Sigmoid colon (tissue), 7 donors: Measurements from ENCODE around the gene RGS8. TPM values are rescaled to one million over a fixed set of nuclear protein-coding genes. Genes with fewer than 3 reads are reported as not detected.

Source experiments
- DNase-seq: peaks from one replicate; pipeline ENCODE4 v3.0.0-alpha.2; 2019
- H3K27ac ChIP-seq, 4 donors: fragments of 200-600 bp; sonication (generic); one replicate each; pipeline ENCODE4 v1.5.1; 2016 to 2019; ENCODE audit warnings: mild to moderate bottlenecking in 1 of 4
- H3K27me3 ChIP-seq, 3 donors: fragments of 200-600 bp; sonication (generic); one replicate each; pipeline ENCODE4 v1.5.1; 2019; ENCODE audit warnings: mild to moderate bottlenecking in 1 of 3
- H3K36me3 ChIP-seq, 4 donors: fragments of 200-600 bp; sonication (generic); one replicate each; pipeline ENCODE4 v1.5.1; 2016 to 2019
- H3K4me1 ChIP-seq, 4 donors: fragments of 200-600 bp; sonication (generic); one replicate each; pipeline ENCODE4 v1.5.1; 2017 to 2019
- H3K4me3 ChIP-seq, 4 donors: fragments of 200-600 bp; sonication (generic); one replicate each; pipeline ENCODE4 v1.5.1; 2017 to 2019; ENCODE audit warnings: mild to moderate bottlenecking in 2 of 4, moderate library complexity in 1 of 4
- H3K9me3 ChIP-seq, 4 donors: fragments of 200-600 bp in 3 of 4; sonication (generic) in 3 of 4; one replicate each; pipeline versions ENCODE4 v1.5.1 to v1.6.1; 2013 to 2019
- CTCF ChIP-seq, 4 experiments: fragments of 450-650 bp in 3 of 4; fragments of 200-600 bp in 1 of 4; IDR thresholded peaks; one replicate each; pipeline ENCODE4 v1.5.1; 2016 to 2019; ENCODE audit warnings: antibody characterized with exemption in 4 of 4, mild to moderate bottlenecking in 3 of 4, moderate library complexity in 2 of 4
- EP300 ChIP-seq, 4 donors: sonication (generic); formaldehyde crosslinking; IDR thresholded peaks; one replicate each; pipeline ENCODE4 v1.6.1; 2017; ENCODE audit warnings: antibody characterized with exemption in 4 of 4
- POLR2A ChIP-seq, 2 donors: fragments of 450-650 bp; IDR thresholded peaks; one replicate each; pipeline ENCODE4 v1.6.1; 2016; ENCODE audit warnings: antibody characterized with exemption in 2 of 2, mild to moderate bottlenecking in 2 of 2, moderate library complexity in 2 of 2
- POLR2AphosphoS5 ChIP-seq, 4 donors: sonication (generic); formaldehyde crosslinking; IDR thresholded peaks; one replicate each; pipeline ENCODE4 v1.6.1; 2017; ENCODE audit warnings: antibody characterized with exemption in 4 of 4
- WGBS, 2 donors: extraction: QIAGEN DNeasy Blood & Tissue Kit; methylation state at CpG; one replicate each; pipeline ENCODE4 v1.1.7; 2013; 5-methylcytosine and 5-hydroxymethylcytosine counted together
- intact Hi-C: fragments of 100-400 bp; cut with DNase I; formaldehyde crosslinking; loops from one replicate; pipeline ENCODE4 v1.15.1; 2023
- polyA plus RNA-seq, 3 donors: library from polyadenylated mRNA; stranded (reverse); fragments of 200-250 nt; gene quantifications; one replicate each; pipeline ENCODE4 v1.2.3, GENCODE V29; 2013
- total RNA-seq, 4 donors: library from RNA; depleted of rRNA; stranded (reverse); fragments of >200 nt; gene quantifications; one replicate each; pipeline ENCODE4 v1.1.0, GENCODE V29; 2016
- donor health status: healthy with polysubstance abuse.
- donor health status: Bipolar disorder and iron deficiency.
- donor health status: healthy.

RGS8 gene
- total and polyA plus RNA-seq, 7 donors = under 0.01 to 0.54 (median 0.04) TPM; not detected in 4

DNA sequence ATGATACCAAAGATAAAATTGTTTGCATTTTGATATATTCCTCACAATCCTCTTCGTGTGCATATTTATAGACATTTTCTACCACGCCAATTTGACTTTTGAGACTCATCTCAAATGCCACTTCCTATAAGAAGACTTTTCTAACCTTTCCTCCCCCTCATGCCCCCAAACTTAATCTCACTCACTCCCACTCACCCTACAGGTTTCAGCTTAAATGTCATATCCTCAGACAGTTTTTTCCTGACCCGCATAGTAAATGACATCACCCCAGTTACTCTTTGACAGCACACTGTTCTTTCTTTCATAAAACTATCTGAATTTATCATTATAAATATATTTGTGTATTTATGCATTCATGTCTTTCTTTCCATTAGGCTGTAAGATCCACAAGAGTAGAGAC lies 29.6 kb upstream of the RGS8 start:
- no peak overlapping the region for H3K27ac ChIP-seq
- H3K9me3 ChIP-seq = no peaks in the 10 kb centered on the region
- intact Hi-C loops = no loop called here
- 67 to 72% methylated on average over 3 of the region's 3 CpGs for WGBS, 2 donors
- H3K4me1 ChIP-seq = no peaks in the 10 kb centered on the region
- H3K36me3 ChIP-seq = no peaks in the 10 kb centered on the region
- DNase-seq = no peak
- no peak for TF ChIP-seq POLR2AphosphoS5 (IDR thresholded peaks at IDR 0.05)
- no peak for TF ChIP-seq POLR2A (IDR thresholded peaks at IDR 0.05)
- no peak for TF ChIP-seq EP300 (IDR thresholded peaks at IDR 0.05)
- no peak for TF ChIP-seq CTCF (IDR thresholded peaks at IDR 0.05)
- no peaks in the 10 kb centered on the region for H3K27me3 ChIP-seq
- H3K4me3 ChIP-seq = no peak overlapping the region

- H3K36me3 ChIP-seq = no peaks in the 10 kb centered on the region
These were observed 29.1 kb upstream of the RGS8 start for GRCh38 chr1:182713492-182713891.

GRCh38 chr1:182709855-182710254 lies 25.5 kb upstream of the RGS8 start:
- intact Hi-C loops = no loop called here
- no peak for DNase-seq
- TF ChIP-seq POLR2AphosphoS5 (IDR thresholded peaks at IDR 0.05) (no peak), POLR2A (IDR thresholded peaks at IDR 0.05) (no peak), EP300 (IDR thresholded peaks at IDR 0.05) (no peak), CTCF (IDR thresholded peaks at IDR 0.05) (no peak)
- H3K36me3 ChIP-seq = no peaks in the 10 kb centered on the region
- H3K4me3 ChIP-seq = no peak overlapping the region
- 93 to 95% methylated on average over 2 of the region's 2 CpGs for WGBS, 2 donors
- no peaks in the 10 kb centered on the region for H3K27me3 ChIP-seq
- no peaks in the 10 kb centered on the region for H3K9me3 ChIP-seq
- H3K27ac ChIP-seq = no peak overlapping the region
- H3K4me1 ChIP-seq = peaks cover 0 to 9% (median 2%) of the 10 kb centered on the region in 4 donors

More at GRCh38 chr1:182713492-182713891, 29.1 kb upstream of the RGS8 start:
- no peaks in the 10 kb centered on the region for H3K27me3 ChIP-seq
- no peak overlapping the region for H3K27ac ChIP-seq
- H3K4me3 ChIP-seq = no peak overlapping the region
- no peaks in the 10 kb centered on the region for H3K9me3 ChIP-seq
- no peaks in the 10 kb centered on the region for H3K4me1 ChIP-seq
- no peak for TF ChIP-seq POLR2A (IDR thresholded peaks at IDR 0.05)
- TF ChIP-seq POLR2AphosphoS5 (IDR thresholded peaks at IDR 0.05) = no peak
- TF ChIP-seq CTCF (IDR thresholded peaks at IDR 0.05) = no peak
- TF ChIP-seq EP300 (IDR thresholded peaks at IDR 0.05) = no peak
- intact Hi-C loops = no loop called here
- WGBS, 2 donors = 88 to 93% methylated on average over 3 of the region's 3 CpGs
- DNase-seq = no peak

GRCh38 chr1:182709225-182709764 lies 24.9 kb upstream of the RGS8 start:
- 94 to 98% methylated on average over 1 of the region's 1 CpG for WGBS, 2 donors
- peaks cover 0 to 9% (median 2%) of the 10 kb centered on the region in 4 donors for H3K4me1 ChIP-seq
- no peak overlapping the region for H3K4me3 ChIP-seq
- no peak for DNase-seq
- H3K27me3 ChIP-seq = no peaks in the 10 kb centered on the region
- intact Hi-C loops = no loop called here
- H3K36me3 ChIP-seq = no peaks in the 10 kb centered on the region
- H3K9me3 ChIP-seq = no peaks in the 10 kb centered on the region
- no peak for TF ChIP-seq POLR2A (IDR thresholded peaks at IDR 0.05)
- TF ChIP-seq POLR2AphosphoS5 (IDR thresholded peaks at IDR 0.05) = no peak
- TF ChIP-seq EP300 (IDR thresholded peaks at IDR 0.05) = no peak
- no peak for TF ChIP-seq CTCF (IDR thresholded peaks at IDR 0.05)
- no peak overlapping the region for H3K27ac ChIP-seq

DNA sequence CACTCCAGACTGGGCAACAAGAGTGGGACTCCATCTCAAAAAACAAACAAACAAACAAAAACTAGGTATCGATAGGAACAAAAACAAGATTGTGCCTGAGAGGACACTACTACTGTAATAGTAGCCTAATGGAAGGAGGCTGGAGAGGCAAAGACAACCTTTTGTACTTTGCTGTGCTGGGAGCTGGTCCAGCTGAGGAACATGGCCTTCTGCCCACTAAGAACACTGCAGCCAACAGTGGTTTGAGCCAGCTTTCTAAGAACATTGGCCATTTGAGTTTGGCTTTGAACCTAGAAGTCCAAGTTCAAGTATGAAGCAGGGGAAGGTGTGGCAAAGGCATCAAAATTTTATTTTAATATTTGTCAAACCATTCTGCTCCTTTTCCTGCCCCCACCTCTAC lies 22.7 kb upstream of the RGS8 start:
- intact Hi-C loops = no loop called here
- Histone ChIP-seq H3K27me3 (no peaks in the 10 kb centered on the region), H3K9me3 (no peaks in the 10 kb centered on the region), H3K27ac (no peak overlapping the region), H3K4me1 (peaks cover 0 to 9% (median 2%) of the 10 kb centered on the region in 4 donors), H3K4me3 (no peak overlapping the region), H3K36me3 (no peaks in the 10 kb centered on the region)
- WGBS, 2 donors = 94% methylated on average over 1 of the region's 1 CpG
- no peak for DNase-seq
- no peak for TF ChIP-seq POLR2A (IDR thresholded peaks at IDR 0.05)
- no peak for TF ChIP-seq EP300 (IDR thresholded peaks at IDR 0.05)
- TF ChIP-seq POLR2AphosphoS5 (IDR thresholded peaks at IDR 0.05) = peak in 2 of 4 donors; percentile 11 to 37
- TF ChIP-seq CTCF (IDR thresholded peaks at IDR 0.05) = no peak
